Brain microvascular endothelial cell (primary cell): ENCODE measurements around the gene FAM50A.

Experiments used
- DNase-seq: peaks from one replicate; pipeline ENCODE4 v3.0.0-alpha.2; 2020
- H3K27ac ChIP-seq: fragments of 250-450 bp; sonication (Bioruptor Pico); 2 replicates; pipeline ENCODE4 v1.5.1; 2020; ENCODE audit warnings: mild to moderate bottlenecking, moderate library complexity
- H3K27me3 ChIP-seq: fragments of 250-450 bp; sonication (Bioruptor Pico); replicated peaks from 2 replicates; pipeline ENCODE4 v1.5.1; 2020; ENCODE audit warnings: mild to moderate bottlenecking
- H3K36me3 ChIP-seq: fragments of 250-450 bp; sonication (Bioruptor Pico); replicated peaks from 2 replicates; pipeline ENCODE4 v1.5.1; 2020; ENCODE audit warnings: mild to moderate bottlenecking
- H3K4me3 ChIP-seq: 2 replicates; pipeline ENCODE4 v1.5.1; 2011; ENCODE audit warnings: low read depth, mild to moderate bottlenecking, control low read depth, low read length, moderate library complexity
- CTCF ChIP-seq: IDR thresholded peaks from 2 replicates; pipeline ENCODE4 v1.5.1; 2011; ENCODE audit warnings: low read depth, mild to moderate bottlenecking, moderate library complexity, low read length, control low read depth, inconsistent platforms; ENCODE audit errors: missing control alignments
- in situ Hi-C: cut with HindIII; loops from 2 replicates; pipeline ENCODE4 v1.10.0; 2017; ENCODE audit warnings: low sequenced_read_pairs, low pct_ligation_motif_present

Gene FAM50A

GRCh38 chrX:154471839-154472684, 28.1 kb downstream of the FAM50A start:
- no peak for DNase-seq
- Histone ChIP-seq H3K27ac (no peak overlapping the region), H3K27me3 (no peaks in the 10 kb centered on the region), H3K36me3 (peaks cover 10% of the 10 kb centered on the region), H3K4me3 (no peak overlapping the region)
- TF ChIP-seq CTCF = no peak
- in situ Hi-C loops = no loop called here

- no peak for DNase-seq
- in situ Hi-C loops = no loop called here
- no peaks in the 10 kb centered on the region for H3K27me3 ChIP-seq
- no peak overlapping the region for H3K4me3 ChIP-seq
- no peak overlapping the region for H3K27ac ChIP-seq
- TF ChIP-seq CTCF = no peak
- H3K36me3 ChIP-seq = peaks cover 10% of the 10 kb centered on the region
These were observed 29.0 kb downstream of the FAM50A start for GRCh38 chrX:154472685-154473632.

- Histone ChIP-seq H3K4me3 (no peak overlapping the region), H3K36me3 (peaks cover 10% of the 10 kb centered on the region), H3K27ac (no peak overlapping the region), H3K27me3 (no peaks in the 10 kb centered on the region)
- DNase-seq = no peak
- in situ Hi-C loops = no loop called here
- TF ChIP-seq CTCF = no peak
These were observed 29.7 kb downstream of the FAM50A start for GRCh38 chrX:154473683-154474082.

- no peaks in the 10 kb centered on the region for H3K27me3 ChIP-seq
- in situ Hi-C loops = no loop called here
These were observed 32.9 kb downstream of the FAM50A start for GRCh38 chrX:154476821-154477220.

GRCh38 chrX:154477891-154478477, 34.0 kb downstream of the FAM50A start:
- no peaks in the 10 kb centered on the region for H3K27me3 ChIP-seq
- peaks cover 3% of the 10 kb centered on the region for H3K36me3 ChIP-seq
- no peak for TF ChIP-seq CTCF
- peak overlapping the region; percentile 51 for H3K4me3 ChIP-seq
- in situ Hi-C loops = no loop called here
- DNase-seq = no peak
- no peak overlapping the region for H3K27ac ChIP-seq

More at GRCh38 chrX:154476821-154477220, 32.9 kb downstream of the FAM50A start:
- Histone ChIP-seq H3K27ac (no peak overlapping the region), H3K36me3 (peaks cover 4% of the 10 kb centered on the region), H3K4me3 (no peak overlapping the region)
- DNase-seq = no peak
- TF ChIP-seq CTCF = no peak
